ENCODE data around the gene CLEC4A.
A peak's percentile ranks its signal among the peaks of the same experiment; 100 is the strongest.
"Not testable (repeated sequence)": the region's sequence is repeated elsewhere in the genome, so short reads cannot be mapped to it uniquely, and the experiment has no call there.

CLEC4A gene

DNA sequence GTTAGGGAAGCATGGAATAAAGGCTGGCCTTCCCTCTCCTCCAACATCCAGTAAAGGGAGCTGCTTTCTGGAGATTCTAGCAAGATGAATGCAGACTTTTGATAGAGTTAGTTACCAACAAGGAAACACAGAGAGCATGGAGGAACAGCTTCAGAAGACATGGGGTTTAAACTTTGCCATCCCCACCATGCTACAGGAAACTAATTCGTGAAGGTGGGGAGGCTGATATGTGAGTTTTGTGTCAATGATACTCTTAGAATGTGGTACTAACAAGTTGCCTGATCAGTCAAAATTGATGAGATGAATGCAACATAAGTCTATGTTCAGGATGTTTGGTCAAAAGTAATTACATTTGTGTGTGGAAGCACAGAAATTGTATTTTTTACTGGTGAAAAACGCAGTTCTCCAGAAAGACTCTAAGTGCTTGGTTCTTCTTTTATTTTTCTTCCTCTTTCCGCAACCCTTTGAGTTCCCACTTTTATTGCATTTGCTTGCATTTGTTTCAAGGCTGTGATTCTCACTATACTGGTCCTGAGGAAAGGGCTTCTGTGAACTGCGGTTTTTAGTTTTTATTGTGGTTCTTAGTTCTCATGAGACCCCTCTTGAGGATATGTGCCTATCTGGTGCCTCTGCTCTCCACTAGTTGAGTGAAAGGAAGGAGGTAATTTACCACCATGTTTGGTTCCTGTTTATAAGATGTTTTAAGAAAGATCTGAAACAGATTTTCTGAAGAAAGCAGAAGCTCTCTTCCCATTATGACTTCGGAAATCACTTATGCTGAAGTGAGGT lies at the start of gene CLEC4A:
Gene CLEC4A, plus strand, starts transcription at position 494 of the 789 bp plus-strand sequence. Its CDS starts 262 bp downstream, at position 756.
- no peak for DNase-seq (ENCODE audit: low spot score)

DNA sequence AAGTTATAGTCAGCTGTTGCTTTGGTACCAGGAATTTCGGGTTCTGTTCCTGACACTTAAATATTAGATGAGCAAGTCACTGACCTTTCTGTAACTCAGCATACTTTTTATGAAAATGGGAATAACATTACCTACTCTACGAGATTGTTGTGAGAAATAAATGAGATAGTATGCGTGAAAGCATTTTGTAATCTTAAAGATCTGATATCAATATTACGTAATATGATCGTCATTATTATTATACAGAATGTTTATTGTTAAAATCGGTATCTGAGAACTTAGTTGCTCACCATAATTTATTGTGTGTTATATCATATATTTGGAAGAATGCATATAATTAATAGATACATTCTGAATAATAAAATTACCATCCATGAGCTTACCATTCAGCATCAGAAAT lies 47.5 kb upstream of the CLEC4A start:
- no peak for DNase-seq (ENCODE audit: low spot score)

DNA sequence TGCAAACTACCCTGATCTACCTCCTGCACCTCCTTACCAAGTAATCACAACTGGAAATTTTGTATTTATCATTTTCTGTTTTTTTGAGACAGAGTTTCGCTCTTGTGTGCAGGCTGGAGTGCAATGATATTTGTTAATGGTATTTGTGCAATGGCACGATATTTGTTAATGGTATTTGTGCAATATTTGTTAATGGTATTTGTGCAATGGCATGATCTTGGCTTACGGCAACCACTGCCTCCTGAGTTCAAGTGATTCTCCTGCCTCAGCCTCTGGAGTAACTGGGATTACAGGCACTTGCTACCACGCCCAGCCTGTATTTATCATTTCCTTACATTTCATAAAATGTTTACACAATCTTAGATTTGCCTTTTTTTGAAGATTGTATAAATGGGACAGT lies 47.1 kb upstream of the CLEC4A start:
- DNase-seq (ENCODE audit: low spot score): no peak

DNA sequence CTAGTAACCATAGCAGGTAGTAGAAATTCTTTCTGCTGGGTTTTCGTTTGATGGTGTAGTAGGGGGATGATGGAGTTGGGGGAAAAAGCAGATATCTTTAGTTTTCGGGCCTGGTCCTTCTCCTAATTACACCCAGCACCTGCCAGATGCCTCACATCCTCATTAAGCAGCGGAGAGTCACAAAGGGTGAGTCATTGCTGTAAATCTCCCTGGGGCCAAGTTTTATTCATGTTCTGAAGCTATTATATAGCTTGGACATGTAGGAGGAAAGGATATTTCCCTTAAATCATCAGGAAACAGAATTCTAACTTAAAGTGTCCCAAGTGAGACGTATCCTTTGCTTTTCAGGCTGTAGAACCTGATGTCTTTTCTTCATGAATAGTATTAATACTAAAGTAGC lies 46.2 kb upstream of the CLEC4A start:
- peak; percentile 54 for DNase-seq (ENCODE audit: low spot score)

DNA sequence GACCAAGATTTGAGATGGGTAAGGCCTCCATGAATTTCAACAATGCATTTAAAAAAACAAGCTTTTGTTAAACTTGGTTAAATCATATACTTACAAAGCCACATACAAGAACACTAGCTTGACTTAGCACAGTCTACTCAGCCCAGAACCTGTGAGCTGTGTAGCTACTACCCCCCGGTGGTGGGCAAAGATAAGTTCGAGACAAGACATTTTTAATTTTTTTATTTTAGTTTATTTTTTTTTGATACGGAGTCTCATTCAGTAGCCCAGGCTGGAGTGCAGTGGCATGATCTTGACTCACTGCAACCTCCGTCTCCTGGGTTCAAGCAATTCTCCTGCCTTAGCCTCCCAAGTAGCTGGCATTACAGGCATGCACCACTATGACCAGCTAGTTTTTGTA lies 45.0 kb upstream of the CLEC4A start:
- peak; percentile 47 for DNase-seq (ENCODE audit: low spot score)

DNA sequence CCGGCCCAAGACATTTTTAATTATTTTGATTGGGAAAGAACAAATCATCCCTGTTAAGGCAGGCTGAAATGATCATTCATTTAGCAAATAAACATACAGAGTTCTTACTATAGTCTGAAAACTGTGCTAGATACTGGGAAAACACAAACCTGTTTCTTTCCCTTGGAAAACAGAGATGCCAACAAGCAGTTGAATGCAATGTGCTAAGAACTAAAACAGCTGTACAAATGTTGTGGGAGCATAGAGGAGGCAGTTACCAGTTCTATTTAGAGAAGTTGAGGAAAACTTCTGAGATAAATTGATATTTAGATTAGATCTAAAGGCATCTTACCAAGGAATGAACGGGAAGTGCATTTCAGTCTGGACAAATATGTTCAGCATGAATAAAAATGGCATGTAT lies 44.5 kb upstream of the CLEC4A start:
- no peak for DNase-seq (ENCODE audit: low spot score)

DNA sequence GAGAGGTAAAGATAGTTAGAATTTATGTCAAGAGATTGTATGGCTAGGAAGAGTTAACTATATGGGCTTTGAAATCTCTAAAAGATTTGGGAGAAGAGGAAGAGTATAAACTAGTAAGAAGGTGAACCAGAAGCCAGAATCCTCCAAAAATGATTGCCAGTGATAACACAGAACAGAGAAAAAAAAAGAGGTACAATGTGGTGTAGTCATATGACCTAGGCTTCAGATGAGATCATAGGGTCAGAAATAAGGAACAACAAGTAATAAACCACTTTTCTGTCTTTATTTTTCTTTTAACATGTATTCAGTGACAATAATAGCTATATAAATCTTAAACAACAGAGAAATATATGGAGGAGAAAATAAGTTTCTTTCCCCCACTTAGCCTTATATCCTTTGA lies 43.3 kb upstream of the CLEC4A start:
- DNase-seq (ENCODE audit: low spot score): no peak

DNA sequence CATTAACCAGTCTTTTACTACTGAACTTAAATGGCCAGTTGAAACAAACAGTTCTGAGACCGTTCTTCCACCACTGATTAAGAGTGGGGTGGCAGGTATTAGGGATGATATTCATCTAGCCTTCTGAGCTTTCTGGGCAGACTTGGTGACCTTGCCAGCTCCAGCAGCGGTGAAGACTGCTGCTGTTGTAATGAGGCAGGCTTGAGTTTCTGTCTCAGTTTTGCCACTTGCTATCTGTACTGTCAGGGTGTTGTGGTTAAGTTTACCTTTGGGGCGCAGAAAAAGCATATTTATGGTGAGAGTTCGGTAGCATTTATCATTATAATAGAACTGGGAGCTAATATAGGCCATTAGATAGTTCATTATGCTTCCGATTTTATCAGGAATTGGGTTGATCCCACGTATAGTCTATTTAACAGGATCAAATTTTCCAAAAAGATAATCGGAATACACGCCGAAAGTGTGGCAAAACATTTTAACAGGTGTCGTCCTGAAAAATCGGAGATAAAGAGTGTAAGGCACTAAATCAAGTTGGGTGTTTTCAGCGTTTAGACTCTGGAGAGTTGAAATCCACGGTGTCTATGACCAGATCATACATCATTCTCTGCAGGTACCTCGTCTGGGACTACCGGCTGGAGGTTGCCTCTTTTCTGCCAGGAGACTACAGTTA lies 42.0 kb upstream of the CLEC4A start:
- peak; percentile 31 for DNase-seq (ENCODE audit: low spot score)

DNA sequence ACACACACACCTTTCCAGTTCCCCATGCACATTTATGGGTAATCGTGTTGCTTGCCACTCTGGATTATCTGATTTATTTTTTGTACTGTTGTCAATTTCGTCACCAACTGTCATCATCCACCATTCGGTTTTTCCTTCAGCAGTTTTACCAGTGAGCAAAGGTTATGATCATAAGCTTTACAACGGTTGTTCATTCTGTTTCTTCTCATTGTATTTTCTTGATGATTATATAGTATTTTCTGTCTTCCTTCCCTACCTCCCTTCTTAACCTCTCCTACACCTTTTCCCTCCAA lies 40.7 kb upstream of the CLEC4A start:
- DNase-seq (ENCODE audit: low spot score): no peak

DNA sequence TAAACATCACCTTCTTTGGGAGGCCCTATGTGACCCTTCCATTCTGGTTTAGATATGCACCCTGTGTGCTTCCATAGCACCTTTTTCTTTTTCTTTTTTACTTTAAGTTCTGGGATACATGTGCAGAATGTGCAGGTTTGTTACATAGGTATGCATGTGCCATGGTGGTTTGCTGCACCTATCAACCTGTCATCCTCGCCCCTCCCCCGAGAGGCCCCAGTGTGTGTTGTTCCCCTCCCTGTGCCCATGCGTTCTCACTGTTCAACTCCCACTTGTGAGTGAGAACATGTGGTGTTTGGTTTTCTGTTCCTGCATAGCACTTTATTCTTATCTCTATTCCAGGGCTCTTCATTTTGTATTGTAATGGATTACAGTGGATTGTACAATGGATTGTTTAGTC lies 39.1 kb upstream of the CLEC4A start:
- not testable (repeated sequence) for DNase-seq (ENCODE audit: low spot score)

DNA sequence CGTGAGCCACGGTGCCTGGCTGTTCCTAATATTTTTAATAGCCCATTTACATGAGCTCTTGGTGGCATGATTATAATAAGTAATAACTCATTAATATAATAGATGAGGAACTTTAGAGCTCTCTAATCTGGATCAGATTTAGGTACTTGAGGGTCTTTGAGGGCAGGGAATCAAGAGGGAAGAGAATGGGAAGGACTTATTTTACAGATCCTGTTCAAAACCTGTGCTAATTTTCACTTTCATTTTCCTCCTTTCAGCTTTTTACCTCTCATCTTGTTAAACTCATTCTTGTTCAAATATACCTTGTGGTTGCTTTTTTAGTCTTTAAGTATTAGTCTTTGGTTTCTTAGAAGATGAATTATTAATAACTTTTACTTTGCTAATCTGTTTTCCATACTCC lies 35.8 kb upstream of the CLEC4A start:
- DNase-seq (ENCODE audit: low spot score): no peak

DNA sequence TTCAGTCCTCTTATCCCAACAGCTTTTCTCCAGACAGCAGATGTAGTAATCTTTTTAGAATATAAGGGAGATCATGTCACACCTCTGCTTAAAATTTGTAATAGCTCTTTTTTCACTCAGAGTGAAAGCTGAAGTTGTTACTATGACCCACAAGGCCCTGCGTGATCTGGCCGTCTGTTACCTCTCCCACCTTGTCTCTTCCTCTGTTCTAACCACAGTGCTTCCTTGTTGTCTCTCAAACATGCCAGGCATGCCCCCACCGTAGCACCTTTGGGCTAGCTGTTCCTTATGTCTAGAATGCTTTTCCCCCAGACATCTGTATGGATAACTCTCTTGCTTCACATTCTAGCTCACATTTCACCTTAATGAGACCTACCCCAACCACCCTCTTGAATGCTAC lies 34.8 kb upstream of the CLEC4A start:
- DNase-seq (ENCODE audit: low spot score): no peak

DNA sequence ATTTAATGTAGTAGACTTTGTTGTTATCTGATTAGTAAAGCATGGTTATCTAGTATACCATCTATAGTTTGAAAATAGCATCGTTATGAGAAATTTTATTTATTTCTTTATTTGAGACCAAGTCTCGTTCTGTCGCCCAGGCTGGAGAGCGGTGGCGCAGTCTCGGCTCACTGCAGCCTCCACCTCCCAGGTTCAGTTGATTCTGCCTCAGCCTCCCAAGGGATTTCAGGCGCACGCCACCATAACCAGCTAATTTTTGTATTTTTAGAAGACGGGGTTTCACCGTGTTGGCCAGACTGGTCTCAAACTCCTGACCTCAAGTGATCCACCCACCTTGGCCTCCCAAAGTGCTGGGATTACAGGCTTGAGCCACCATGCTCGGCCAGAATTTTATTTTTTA lies 34.1 kb upstream of the CLEC4A start:
- not testable (repeated sequence) for DNase-seq (ENCODE audit: low spot score)

DNA sequence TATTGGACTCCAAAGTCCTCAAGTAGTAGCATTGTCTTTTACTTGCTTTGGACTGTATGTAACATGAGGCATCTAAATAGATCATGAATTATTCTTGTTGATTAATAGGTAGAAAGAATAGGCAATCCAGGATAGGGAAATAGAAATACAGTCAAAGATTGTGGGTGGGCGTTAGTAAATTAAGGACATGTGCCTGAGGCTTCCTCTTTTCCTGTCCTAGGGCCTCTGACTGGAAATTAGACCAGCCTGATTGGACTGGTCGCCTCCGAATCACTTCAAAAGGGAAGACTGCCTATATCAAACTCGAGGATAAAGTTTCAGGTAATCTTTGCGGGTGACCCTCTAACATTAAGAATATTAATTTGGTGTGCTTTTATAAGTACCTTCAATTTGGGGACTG lies 33.7 kb upstream of the CLEC4A start:
- DNase-seq (ENCODE audit: low spot score): no peak

DNA sequence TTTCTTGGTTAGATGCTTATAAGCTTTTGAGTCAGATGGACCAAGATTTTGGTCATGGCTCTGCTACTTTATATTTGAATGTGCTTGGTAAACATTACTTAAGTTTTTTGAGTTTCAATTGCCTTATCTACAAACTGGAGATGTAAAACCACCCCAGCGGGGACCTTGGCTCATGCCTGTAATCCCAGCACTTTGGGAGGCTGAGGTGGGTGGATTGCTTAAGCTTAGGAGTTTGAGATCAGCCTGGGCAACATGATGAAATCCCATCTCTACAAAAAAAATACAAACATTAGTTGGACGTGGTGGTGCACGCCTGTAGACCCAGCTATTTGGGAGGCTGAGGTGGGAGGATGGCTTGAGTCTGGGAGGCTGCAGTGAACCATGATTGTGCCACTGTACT lies 30.1 kb upstream of the CLEC4A start:
- DNase-seq (ENCODE audit: low spot score): no peak

DNA sequence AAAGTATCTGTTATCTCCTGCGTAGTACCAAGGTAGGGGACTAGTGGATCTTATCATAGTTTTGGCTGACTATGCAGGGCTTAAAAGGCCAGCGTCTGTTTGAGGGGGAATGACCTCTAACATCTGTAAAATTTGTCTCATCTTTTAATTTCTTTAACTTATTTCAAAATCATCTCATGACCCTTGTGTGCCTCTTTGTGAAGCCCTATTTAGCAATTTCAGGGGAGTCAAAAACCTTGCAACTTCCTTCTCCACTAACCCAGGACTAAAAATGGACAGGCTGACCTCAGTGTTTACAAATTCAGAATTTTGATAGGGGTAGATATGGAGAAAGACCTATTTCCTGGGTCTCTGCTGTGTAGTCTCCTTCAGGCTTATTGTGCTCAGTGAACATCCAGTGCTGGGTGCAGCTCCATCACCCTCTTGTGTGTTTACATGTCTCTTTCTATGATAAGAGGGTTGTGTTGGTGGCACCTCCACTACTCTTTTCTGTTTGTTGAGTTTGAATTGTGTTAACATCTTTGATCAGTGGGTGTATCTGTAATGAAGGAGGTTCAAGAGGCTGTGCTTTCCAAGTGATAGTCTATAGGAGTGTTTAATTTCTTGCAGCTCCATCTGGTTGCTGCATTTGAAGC lies 27.0 kb upstream of the CLEC4A start:
- DNase-seq (ENCODE audit: low spot score): no peak

DNA sequence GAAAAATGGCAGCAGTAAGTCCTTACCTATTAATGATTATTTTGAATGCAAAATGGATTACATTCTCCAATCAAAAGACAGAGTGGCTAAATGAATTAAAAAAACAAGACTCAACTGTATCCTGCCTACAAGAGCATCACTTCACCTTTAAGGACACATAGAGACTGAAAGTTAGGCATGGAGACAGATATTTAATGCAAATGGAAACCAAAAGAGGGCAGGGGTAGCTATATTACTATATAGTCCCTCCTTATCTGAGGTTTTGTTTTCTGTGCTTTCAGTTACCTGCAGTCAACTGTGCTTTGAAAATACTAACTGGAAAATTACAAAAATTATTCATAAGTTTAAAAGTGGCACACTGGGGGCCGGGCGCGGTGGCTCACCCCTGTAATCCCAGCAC lies 24.2 kb upstream of the CLEC4A start:
- no peak for DNase-seq (ENCODE audit: low spot score)

DNA sequence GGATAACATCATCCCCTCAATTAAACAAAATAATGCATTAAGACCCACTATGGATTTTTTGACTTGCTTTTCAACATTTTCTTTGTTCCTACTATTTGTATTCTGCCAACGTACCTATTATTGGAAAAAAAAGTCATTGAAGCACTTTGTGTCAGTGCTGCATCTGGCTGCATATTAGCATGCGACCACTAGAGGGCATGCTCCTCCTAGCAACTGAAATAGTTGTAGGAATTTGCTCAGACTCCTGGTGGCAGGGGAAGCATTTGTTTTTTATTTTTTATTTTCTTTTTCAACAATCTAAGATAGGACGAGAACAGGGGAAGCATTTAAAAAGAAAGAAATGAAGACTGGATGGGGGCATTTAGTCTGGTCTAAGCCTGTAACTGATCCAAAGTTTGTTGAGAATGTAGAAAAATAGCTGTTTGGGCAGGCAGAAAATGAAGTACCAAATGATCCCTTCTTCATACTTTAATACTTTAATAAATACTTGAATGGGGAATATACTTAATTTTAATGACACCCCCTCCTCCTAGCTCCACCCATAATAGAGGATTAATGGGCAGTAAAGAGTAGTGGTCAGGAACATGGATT lies 14.5 kb upstream of the CLEC4A start:
- DNase-seq (ENCODE audit: low spot score): peak; percentile 83

DNA sequence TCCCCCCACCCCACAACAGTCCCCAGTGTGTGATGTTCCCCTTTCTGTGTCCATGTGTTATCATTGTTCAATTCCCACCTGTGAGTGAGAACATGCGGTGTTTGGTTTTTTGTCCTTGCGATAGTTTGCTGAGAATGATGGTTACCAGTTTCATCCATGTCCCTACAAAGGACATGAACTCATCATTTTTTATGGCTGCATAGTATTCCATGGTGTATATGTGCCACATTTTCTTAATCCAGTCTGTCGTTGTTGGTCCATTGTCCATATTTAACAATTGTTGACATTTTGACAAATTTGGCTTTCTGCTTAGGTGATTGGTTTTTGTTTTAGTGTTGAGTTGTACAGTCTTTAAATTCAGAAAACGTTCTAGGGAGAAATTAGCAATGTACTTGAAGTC lies 10.3 kb upstream of the CLEC4A start:
- DNase-seq (ENCODE audit: low spot score): not testable (repeated sequence)

DNA sequence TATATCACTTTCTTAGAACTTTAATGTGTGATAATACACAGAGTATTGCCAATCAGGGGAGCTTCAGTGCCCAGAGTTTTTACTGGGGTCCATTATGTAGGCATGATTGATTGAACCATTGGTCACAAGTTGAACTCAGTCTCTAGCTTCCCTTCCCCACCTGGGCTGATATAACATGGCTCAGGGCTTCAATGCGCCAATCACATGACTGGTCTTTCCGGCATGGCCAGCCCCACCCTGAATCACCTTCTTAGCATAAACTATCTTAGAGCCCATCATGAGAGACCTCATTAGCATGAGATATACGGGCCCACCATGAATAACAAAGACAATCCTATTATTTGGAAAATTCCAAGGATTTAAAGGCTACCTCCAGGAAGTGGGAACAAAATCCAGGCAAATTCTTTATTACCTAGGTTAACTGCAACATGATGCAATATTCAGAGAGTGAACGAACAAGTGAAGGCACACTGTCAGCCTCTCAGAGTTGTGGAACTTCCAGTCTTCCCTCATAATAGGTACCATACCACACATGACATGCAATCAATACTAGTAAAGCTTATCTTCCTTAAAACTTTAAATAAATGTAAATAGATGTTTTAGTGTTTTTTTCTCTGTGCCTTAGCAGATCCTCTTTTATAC lies 3.2 kb upstream of the CLEC4A start:
- no peak for DNase-seq (ENCODE audit: low spot score)

DNA sequence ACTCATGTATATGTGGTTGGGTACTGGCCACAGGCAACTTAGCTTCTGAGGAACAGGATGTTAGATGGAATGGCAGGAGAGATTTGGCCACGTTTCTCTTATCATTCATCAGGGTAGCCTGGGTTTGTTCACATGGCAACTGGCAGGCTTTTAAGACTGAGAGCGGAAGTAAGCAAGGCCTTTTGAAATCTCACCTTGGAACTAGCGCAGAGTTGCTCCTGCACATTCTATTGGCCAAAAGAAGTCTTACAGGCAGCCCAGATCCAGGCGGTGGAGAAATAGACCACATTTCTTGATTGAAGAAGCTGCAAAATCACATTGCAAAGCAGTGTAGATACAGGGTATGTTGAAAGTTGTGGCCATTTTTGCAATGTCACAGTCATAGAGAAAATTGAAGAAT lies 3.7 kb downstream of the CLEC4A start:
- DNase-seq (ENCODE audit: low spot score): no peak

DNA sequence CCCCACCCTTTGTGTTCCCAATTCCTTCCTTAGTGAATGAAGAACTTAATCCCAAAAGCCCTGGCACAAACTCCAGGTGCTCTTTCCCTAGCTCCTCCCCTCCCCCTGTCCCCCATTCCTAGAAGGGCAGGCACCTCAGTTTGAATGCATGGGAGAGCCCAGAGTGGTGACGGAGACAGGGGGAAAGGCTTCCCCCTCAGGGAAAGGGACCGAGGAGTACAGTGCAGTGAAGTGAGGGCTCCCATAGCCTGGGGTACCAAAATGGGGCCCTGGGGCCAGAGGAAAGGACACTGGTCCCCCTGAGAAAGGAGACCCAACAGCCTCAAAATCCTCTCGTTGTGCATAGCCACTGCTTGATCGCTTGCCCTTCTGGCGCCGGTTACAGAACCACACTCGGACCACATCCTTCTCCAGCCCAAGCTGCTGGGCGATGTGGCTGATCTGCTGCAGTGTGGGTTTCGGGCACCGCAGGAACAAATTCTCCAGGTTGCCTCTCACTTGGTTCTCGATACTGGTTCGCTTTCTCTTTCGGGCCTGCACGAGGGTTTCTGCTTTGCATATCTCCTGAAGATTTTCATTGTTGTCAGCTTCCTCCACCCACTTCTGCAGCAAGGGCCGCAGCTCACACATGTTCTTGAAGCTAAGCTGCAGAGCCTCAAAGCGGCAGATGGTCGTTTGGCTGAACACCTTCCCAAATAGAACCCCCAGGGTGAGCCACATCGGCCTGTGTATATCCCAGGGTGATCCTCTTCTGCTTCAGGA lies 10.4 kb downstream of the CLEC4A start:
- DNase-seq (ENCODE audit: low spot score): not testable (repeated sequence)

Data from LoVo (cell line).